Neural progenitor cell (in vitro differentiated cells): ENCODE measurements around the gene ZMYM4. TPM values are rescaled to one million over a fixed set of nuclear protein-coding genes. Genes with fewer than 3 reads are reported as not detected.

Experiments used
- DNase-seq: peaks from one replicate; pipeline ENCODE4 v3.0.0-alpha.2; 2016; ENCODE audit warnings: low spot score
- H2AFZ ChIP-seq: fragments of 200-600 bp; sonication (generic); replicated peaks from 2 replicates; pipeline ENCODE4 v1.6.1; 2016; ENCODE audit warnings: antibody characterized with exemption
- H3F3A ChIP-seq: fragments of 200-600 bp; sonication (generic); 2 replicates; pipeline ENCODE4 v1.6.1; 2016; ENCODE audit warnings: antibody characterized with exemption, low read depth
- H3K27ac ChIP-seq: fragments of 200-600 bp; sonication (generic); 2 replicates; pipeline ENCODE4 v1.5.1; 2016; ENCODE audit warnings: mild to moderate bottlenecking
- H3K27me3 ChIP-seq: fragments of 200-600 bp; sonication (generic); 2 replicates; pipeline ENCODE4 v1.6.1; 2016; ENCODE audit warnings: mild to moderate bottlenecking, moderate library complexity
- H3K36me3 ChIP-seq: fragments of 200-600 bp; sonication (generic); 2 replicates; pipeline ENCODE4 v1.5.1; 2016
- H3K4me1 ChIP-seq: fragments of 200-600 bp; sonication (generic); 2 replicates; pipeline ENCODE4 v1.6.1; 2016; ENCODE audit warnings: mixed run types
- H3K4me2 ChIP-seq: fragments of 200-600 bp; sonication (generic); 2 replicates; pipeline ENCODE4 v1.6.1; 2016
- H3K4me3 ChIP-seq: fragments of 200-600 bp; sonication (generic); 2 replicates; pipeline ENCODE4 v1.5.1; 2016
- H3K79me2 ChIP-seq: fragments of 200-600 bp; sonication (generic); 2 replicates; pipeline ENCODE4 v1.6.1; 2016; ENCODE audit warnings: low read depth
- H3K9ac ChIP-seq: fragments of 200-600 bp; sonication (generic); 2 replicates; pipeline ENCODE4 v1.6.1; 2016
- H3K9me3 ChIP-seq: fragments of 200-600 bp; sonication (generic); 2 replicates; pipeline ENCODE4 v1.5.1; 2016; ENCODE audit warnings: low read depth
- H4K20me1 ChIP-seq: fragments of 200-600 bp; sonication (generic); 2 replicates; pipeline ENCODE4 v1.6.1; 2016; ENCODE audit warnings: low read depth
- H3K27ac Mint-ChIP-seq: 3 replicates; pipeline ENCODE4 v1.8.0; 2021; ENCODE audit warnings: mixed read lengths
- H3K27me3 Mint-ChIP-seq: 2 replicates; pipeline ENCODE4 v1.8.0; 2022; ENCODE audit warnings: low read depth, mild to moderate bottlenecking, inconsistent platforms, moderate library complexity, mixed read lengths; ENCODE audit not compliant: insufficient read depth
- H3K36me3 Mint-ChIP-seq: 3 replicates; pipeline ENCODE4 v1.8.0; 2021; ENCODE audit warnings: mixed read lengths
- H3K4me1 Mint-ChIP-seq: 3 replicates; pipeline ENCODE4 v1.8.0; 2021; ENCODE audit warnings: mixed read lengths
- H3K4me3 Mint-ChIP-seq: 3 replicates; pipeline ENCODE4 v1.8.0; 2021; ENCODE audit warnings: mild to moderate bottlenecking, moderate library complexity, mixed read lengths
- H3K9me3 Mint-ChIP-seq: 3 replicates; pipeline ENCODE4 v1.8.0; 2020; ENCODE audit warnings: mixed read lengths
- CTCF ChIP-seq: fragments of 200-600 bp; sonication (generic); IDR thresholded peaks from 2 replicates; pipeline ENCODE4 v1.5.1; 2017; ENCODE audit warnings: antibody characterized with exemption, mild to moderate bottlenecking
- EZH2 ChIP-seq: fragments of 200-600 bp; sonication (generic); IDR thresholded peaks from 2 replicates; pipeline ENCODE4 v1.6.1; 2017; ENCODE audit warnings: antibody characterized with exemption, mild to moderate bottlenecking, moderate library complexity
- EZH2phosphoT487 ChIP-seq: fragments of 200-600 bp; sonication (generic); IDR thresholded peaks from 2 replicates; pipeline ENCODE4 v1.6.1; 2017; ENCODE audit warnings: antibody characterized with exemption
- total RNA-seq: library from RNA; depleted of rRNA; stranded (reverse); fragments of >200 nt; gene quantifications from 2 replicates; pipeline ENCODE4 v1.2.3, GENCODE V29; 2015; ENCODE audit warnings: low replicate concordance

The ZMYM4 gene
- total RNA-seq, 1 donor from 2014 or later: 106 TPM

- Histone ChIP-seq H3K4me3 (no peak overlapping the region), H3K4me1 (peaks cover 3% of the 10 kb centered on the region), H3K4me2 (no peak overlapping the region), H3K36me3 (no peaks in the 10 kb centered on the region), H3K9me3 (no peaks in the 10 kb centered on the region), H3K9ac (no peak overlapping the region), H3K79me2 (peaks cover 14% of the 10 kb centered on the region), H3K27ac (no peak overlapping the region), H3K27me3 (no peaks in the 10 kb centered on the region), H2AFZ (no peak overlapping the region), H4K20me1 (no peaks in the 10 kb centered on the region), H3F3A (no peaks in the 10 kb centered on the region)
- H3K36me3 Mint-ChIP-seq: no peaks in the 10 kb centered on the region
- no peak for TF ChIP-seq CTCF
- no peak for DNase-seq
- no peaks in the 10 kb centered on the region for H3K9me3 Mint-ChIP-seq
- no peaks in the 10 kb centered on the region for H3K27me3 Mint-ChIP-seq
- H3K27ac Mint-ChIP-seq: no peak overlapping the region
- no peak overlapping the region for H3K4me3 Mint-ChIP-seq
- peaks cover 13% of the 10 kb centered on the region for H3K4me1 Mint-ChIP-seq
Observed at GRCh38 chr1:35264035-35264434, 4.5 kb upstream of the ZMYM4 start.

- Histone ChIP-seq H2AFZ (peak overlapping the region; percentile 28), H3K79me2 (peaks cover 23% of the 10 kb centered on the region), H3K27ac (no peak overlapping the region), H3K36me3 (no peaks in the 10 kb centered on the region), H3K4me2 (no peak overlapping the region), H3K27me3 (no peaks in the 10 kb centered on the region), H3K9ac (no peak overlapping the region), H3F3A (no peaks in the 10 kb centered on the region), H3K4me3 (no peak overlapping the region), H4K20me1 (peaks cover 3% of the 10 kb centered on the region), H3K9me3 (no peaks in the 10 kb centered on the region), H3K4me1 (peaks cover 6% of the 10 kb centered on the region)
- no peaks in the 10 kb centered on the region for H3K36me3 Mint-ChIP-seq
- TF ChIP-seq EZH2phosphoT487 (no peak), CTCF (no peak), EZH2 (no peak)
- no peak overlapping the region for H3K4me3 Mint-ChIP-seq
- no peak for DNase-seq
- peak overlapping the region; percentile 35 for H3K27ac Mint-ChIP-seq
- H3K4me1 Mint-ChIP-seq: peaks cover 16% of the 10 kb centered on the region
- no peaks in the 10 kb centered on the region for H3K9me3 Mint-ChIP-seq
- H3K27me3 Mint-ChIP-seq: no peaks in the 10 kb centered on the region
Observed at GRCh38 chr1:35264871-35265270, 3.6 kb upstream of the ZMYM4 start.

- Mint-ChIP-seq H3K4me1 (peaks cover 23% of the 10 kb centered on the region), H3K9me3 (peaks cover 3% of the 10 kb centered on the region), H3K27me3 (no peaks in the 10 kb centered on the region), H3K4me3 (no peak overlapping the region), H3K36me3 (peaks cover 7% of the 10 kb centered on the region), H3K27ac (no peak overlapping the region)
- no peaks in the 10 kb centered on the region for H3F3A ChIP-seq
- H3K79me2 ChIP-seq: peaks cover 37% of the 10 kb centered on the region
- H3K4me1 ChIP-seq: peaks cover 9% of the 10 kb centered on the region
- TF ChIP-seq CTCF (no peak), EZH2phosphoT487 (no peak), EZH2 (no peak)
- no peak overlapping the region for H3K9ac ChIP-seq
- DNase-seq: no peak
- no peaks in the 10 kb centered on the region for H3K27me3 ChIP-seq
- H3K36me3 ChIP-seq: no peaks in the 10 kb centered on the region
- H4K20me1 ChIP-seq: peaks cover 9% of the 10 kb centered on the region
- no peak overlapping the region for H3K4me3 ChIP-seq
- H3K4me2 ChIP-seq: no peak overlapping the region
- no peaks in the 10 kb centered on the region for H3K9me3 ChIP-seq
- H2AFZ ChIP-seq: no peak overlapping the region
- no peak overlapping the region for H3K27ac ChIP-seq
Observed at GRCh38 chr1:35266306-35266705, 2.2 kb upstream of the ZMYM4 start.
